ENCODE data around the gene LRRN3. TPM values are rescaled to one million over a fixed set of nuclear protein-coding genes. Genes with fewer than 3 reads are reported as not detected.

The LRRN3 gene
- total RNA-seq, 1 donor from 2014 or later = 6.3 TPM

DNA sequence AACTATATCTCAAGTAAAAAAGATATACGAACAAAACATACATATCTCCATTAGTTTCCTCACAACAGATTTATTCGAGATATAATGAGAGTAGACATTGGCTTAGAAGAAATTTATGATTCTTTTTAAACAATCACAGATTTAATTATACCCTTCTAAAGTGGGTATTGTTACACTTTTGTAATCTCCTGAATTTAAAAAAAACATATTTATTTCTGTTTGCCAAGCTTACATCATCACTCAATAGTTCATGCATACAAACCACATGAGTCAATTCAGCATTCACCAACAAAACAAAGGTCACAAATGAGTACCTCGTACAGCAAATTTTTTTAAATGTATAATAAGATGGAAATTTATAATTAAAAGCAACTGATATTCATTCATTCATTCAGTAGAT lies 17.6 kb downstream of the LRRN3 start:
- Mint-ChIP-seq H3K27ac (ENCODE audit: unreplicated experiment) (no peak overlapping the region), H3K4me1 (ENCODE audit: low read depth, unreplicated experiment) (peaks cover 8% of the 10 kb centered on the region)

GRCh38 chr7:111112439-111112838 lies 21.5 kb downstream of the LRRN3 start:
- Mint-ChIP-seq H3K9me3 (ENCODE audit: unreplicated experiment) (peaks cover 2% of the 10 kb centered on the region), H3K36me3 (ENCODE audit: unreplicated experiment) (no peaks in the 10 kb centered on the region), H3K27ac (ENCODE audit: unreplicated experiment) (no peak overlapping the region), H3K4me3 (ENCODE audit: unreplicated experiment) (no peak overlapping the region), H3K27me3 (ENCODE audit: unreplicated experiment) (no peaks in the 10 kb centered on the region), H3K4me1 (ENCODE audit: low read depth, unreplicated experiment) (peaks cover 10% of the 10 kb centered on the region)
- no peak for DNase-seq
- TF ChIP-seq CTCF (IDR thresholded peaks at IDR 0.05; ENCODE audit: partially characterized antibody, unreplicated experiment) = no peak

More for the DNA sequence above, 17.6 kb downstream of the LRRN3 start:
- Mint-ChIP-seq H3K27me3 (ENCODE audit: unreplicated experiment) (no peaks in the 10 kb centered on the region), H3K4me3 (ENCODE audit: unreplicated experiment) (no peak overlapping the region), H3K9me3 (ENCODE audit: unreplicated experiment) (peaks cover 2% of the 10 kb centered on the region), H3K36me3 (ENCODE audit: unreplicated experiment) (no peaks in the 10 kb centered on the region)
- no peak for DNase-seq
- TF ChIP-seq CTCF (IDR thresholded peaks at IDR 0.05; ENCODE audit: partially characterized antibody, unreplicated experiment) = no peak

DNA sequence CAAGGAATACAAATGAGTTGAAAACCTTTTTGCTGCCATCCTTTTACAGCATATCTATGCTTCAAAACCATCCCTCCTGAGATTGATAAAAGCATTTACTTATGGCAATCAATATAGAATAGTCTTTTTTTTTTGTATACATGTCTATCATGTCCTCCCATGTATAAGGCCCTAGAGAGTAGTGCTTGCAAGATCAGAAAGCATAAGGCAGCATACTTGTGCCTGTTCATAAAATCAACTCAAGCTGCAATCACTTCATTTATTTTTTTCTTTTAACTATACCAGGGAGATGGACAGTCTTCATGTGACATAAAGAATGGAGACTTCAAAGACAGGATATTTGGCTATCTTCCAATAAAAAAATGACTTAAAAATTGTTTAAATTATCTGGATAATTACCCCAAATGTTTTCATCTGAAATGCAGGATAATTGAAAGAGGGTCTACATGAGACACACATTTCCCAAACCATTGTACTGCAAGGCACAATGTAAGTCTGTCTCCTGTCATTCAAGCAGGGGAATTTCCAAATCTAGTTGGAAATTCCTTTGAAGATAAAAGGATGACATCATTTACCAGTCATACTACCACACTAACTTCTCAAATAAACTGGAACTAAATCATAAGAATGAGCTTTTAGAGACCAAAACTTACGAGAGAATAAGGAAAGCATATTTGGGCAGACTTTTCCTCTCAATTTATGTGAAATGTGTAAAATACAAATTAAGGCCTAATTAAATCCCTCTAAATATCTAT lies 22.5 kb downstream of the LRRN3 start:
- DNase-seq = no peak
- H3K4me1 Mint-ChIP-seq (ENCODE audit: low read depth, unreplicated experiment) = peaks cover 15% of the 10 kb centered on the region
- no peak overlapping the region for H3K27ac Mint-ChIP-seq (ENCODE audit: unreplicated experiment)
- no peak overlapping the region for H3K4me3 Mint-ChIP-seq (ENCODE audit: unreplicated experiment)
- no peaks in the 10 kb centered on the region for H3K27me3 Mint-ChIP-seq (ENCODE audit: unreplicated experiment)
- peaks cover 2% of the 10 kb centered on the region for H3K9me3 Mint-ChIP-seq (ENCODE audit: unreplicated experiment)
- TF ChIP-seq CTCF (IDR thresholded peaks at IDR 0.05; ENCODE audit: partially characterized antibody, unreplicated experiment) = no peak
- no peaks in the 10 kb centered on the region for H3K36me3 Mint-ChIP-seq (ENCODE audit: unreplicated experiment)

DNA sequence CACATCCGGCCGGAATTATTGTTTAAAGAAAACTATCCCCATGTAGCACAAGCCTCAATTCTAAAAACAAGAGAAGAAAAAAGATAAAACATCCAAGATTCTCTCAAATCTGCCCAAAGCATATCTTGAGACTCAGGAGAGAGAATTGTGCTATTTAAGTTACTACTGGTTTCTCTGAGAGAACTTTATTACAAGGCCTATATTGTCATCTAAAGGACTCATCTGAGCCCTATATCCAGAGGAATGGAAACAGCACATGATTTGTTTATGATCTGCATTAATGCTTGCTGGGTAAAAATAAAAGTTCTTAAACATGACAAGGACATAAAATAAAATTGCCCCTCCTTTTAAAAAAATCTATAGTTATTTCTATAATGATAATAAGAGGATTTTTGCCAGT lies 25.0 kb downstream of the LRRN3 start:
- H3K27me3 Mint-ChIP-seq (ENCODE audit: unreplicated experiment) = no peaks in the 10 kb centered on the region
- no peaks in the 10 kb centered on the region for H3K36me3 Mint-ChIP-seq (ENCODE audit: unreplicated experiment)
- TF ChIP-seq CTCF (IDR thresholded peaks at IDR 0.05; ENCODE audit: partially characterized antibody, unreplicated experiment) = no peak
- H3K4me3 Mint-ChIP-seq (ENCODE audit: unreplicated experiment) = no peak overlapping the region
- peaks cover 4% of the 10 kb centered on the region for H3K9me3 Mint-ChIP-seq (ENCODE audit: unreplicated experiment)
- peaks cover 22% of the 10 kb centered on the region for H3K4me1 Mint-ChIP-seq (ENCODE audit: low read depth, unreplicated experiment)
- no peak for DNase-seq
- H3K27ac Mint-ChIP-seq (ENCODE audit: unreplicated experiment) = no peak overlapping the region

DNA sequence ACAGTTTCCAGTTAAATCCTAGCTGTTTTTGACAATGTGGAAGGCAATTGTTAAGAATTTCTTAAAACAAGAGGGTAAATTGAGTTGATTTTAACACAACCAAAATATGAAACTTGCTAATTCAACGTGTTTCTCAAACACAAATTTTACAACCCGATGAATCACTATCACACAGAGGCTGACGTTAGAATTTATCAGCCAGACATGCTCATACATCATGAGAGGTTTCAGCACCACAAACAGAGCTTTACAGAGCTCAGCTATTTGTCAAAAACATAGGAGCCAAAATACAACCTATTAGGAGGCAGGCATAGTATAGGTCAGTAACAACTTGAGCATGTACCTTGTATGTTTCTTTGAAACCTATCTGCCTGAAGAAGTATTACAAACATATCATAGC lies 36.1 kb downstream of the LRRN3 start:
- H3K9me3 Mint-ChIP-seq (ENCODE audit: unreplicated experiment) = no peaks in the 10 kb centered on the region
- H3K4me1 Mint-ChIP-seq (ENCODE audit: low read depth, unreplicated experiment) = no peaks in the 10 kb centered on the region
- no peak for DNase-seq
- no peak overlapping the region for H3K27ac Mint-ChIP-seq (ENCODE audit: unreplicated experiment)
- no peaks in the 10 kb centered on the region for H3K36me3 Mint-ChIP-seq (ENCODE audit: unreplicated experiment)
- no peak overlapping the region for H3K4me3 Mint-ChIP-seq (ENCODE audit: unreplicated experiment)
- no peaks in the 10 kb centered on the region for H3K27me3 Mint-ChIP-seq (ENCODE audit: unreplicated experiment)
- no peak for TF ChIP-seq CTCF (IDR thresholded peaks at IDR 0.05; ENCODE audit: partially characterized antibody, unreplicated experiment)

Measured in glutamatergic neuron (in vitro differentiated cells).